ENCODE measurements around the gene DRG2. TPM values are rescaled to one million over a fixed set of nuclear protein-coding genes. Genes with fewer than 3 reads are reported as not detected.

Gene DRG2
- polyA plus RNA-seq, 2 of the 4 experiments (the other 2 are of a cell fraction) = 41.9 to 48.3 TPM

DNA sequence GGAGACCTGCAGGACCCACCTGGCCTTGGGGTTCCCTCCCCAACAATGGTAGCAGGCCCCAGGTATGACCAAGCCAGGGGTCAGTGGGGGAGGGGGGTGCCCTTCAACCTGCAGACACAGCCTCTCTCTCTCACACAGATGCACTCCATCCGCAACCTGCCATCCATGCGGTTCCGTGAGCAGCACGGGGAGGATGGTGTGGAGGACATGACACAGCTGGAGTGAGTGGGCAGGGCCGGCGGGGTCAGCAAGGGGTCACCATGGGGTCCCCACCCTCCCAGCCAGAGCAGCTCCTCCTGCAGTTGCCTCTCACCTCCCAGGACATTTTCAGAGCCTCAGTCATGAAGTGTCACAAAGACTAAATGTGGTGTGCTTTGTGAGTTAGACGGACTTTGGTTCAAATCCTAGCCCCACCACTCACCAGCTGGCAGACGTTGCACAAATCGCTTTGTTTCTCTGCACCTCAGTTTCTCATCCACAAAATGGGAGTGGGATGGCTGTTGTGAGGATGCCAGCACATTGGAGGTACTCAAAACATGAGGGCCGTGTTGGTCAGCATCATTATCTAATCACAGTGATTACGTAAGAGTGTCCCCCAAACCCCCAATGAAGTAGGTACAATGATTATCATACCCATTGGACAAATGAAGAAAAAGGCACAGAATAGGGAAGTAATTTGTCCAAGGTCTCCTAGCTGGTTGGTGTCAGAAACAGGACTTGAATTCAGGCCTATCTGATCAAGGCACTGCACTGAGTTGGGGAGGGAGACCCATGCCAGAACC, 36.8 kb downstream of the DRG2 start (continued):
- no peak for TF ChIP-seq PBX3 (IDR thresholded peaks at IDR 0.05)
- no peak for TF ChIP-seq E2F6 (IDR thresholded peaks at IDR 0.05; ENCODE audit: borderline replicate concordance, low read depth)
- TF ChIP-seq EHMT2 (IDR thresholded peaks at IDR 0.05; ENCODE audit: low read depth) = no peak

DNA sequence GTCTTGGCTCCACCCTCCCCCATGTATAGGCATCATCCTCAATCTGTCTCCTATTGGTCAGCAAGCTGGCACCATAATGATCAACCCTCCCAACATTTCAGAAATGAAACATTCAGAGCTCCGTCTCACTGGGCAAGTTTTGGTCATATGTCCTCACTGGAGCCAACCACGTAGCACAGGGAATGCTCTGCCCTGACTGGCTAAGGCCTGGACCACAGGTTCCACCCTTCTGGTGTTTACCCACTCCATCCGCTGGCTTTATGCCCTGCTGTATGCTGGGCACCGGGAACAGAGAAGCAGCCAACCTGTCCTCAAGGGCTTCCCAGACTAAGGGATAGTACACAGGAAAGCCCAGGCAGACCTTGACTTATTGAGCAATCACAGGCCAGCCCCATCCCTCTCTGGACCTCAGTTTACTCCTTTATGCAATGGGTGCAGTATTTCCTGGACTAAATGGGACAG, 41.3 kb downstream of the DRG2 start:
- ChIA-PET CTCF (interaction anchor here (1.9 to 6.5 kb wide), 3 partner anchors 10 to 13 kb away, joined by 5 to 49 read pairs (median 15); no protein-coding TSS in a partner anchor), POLR2A (no interaction called here)
- DNase-seq (ENCODE audit: low read depth in 1 of 2, low spot score in 1 of 2) (peak in 1 of 2 experiments; percentile 72), ATAC-seq (peak; percentile 15 to 72; a peak in 3 of 6 replicates), FAIRE-seq (peak; percentile 81)
- Histone ChIP-seq H3K9me3 (no peaks in the 10 kb centered on the region), H3K27ac (no peak overlapping the region), H3K4me1 (no peaks in the 10 kb centered on the region), H3K4me3 (no peak overlapping the region), H3K4me2 (no peak overlapping the region)
- WGBS (ENCODE audit: missing lambda C conversion rate) = 39% methylated on average over 4 of the region's 4 CpGs
- 0 out of 4 replicates have a peak, but pooled peaks of 1 of the 2 experiments have one; percentile 3 for TF ChIP-seq CEBPB (IDR thresholded peaks at IDR 0.05)
- TF ChIP-seq CHD4 (IDR thresholded peaks at IDR 0.05; ENCODE audit: borderline replicate concordance) = 0 out of 2 replicates have a peak, but pooled peaks have one; percentile 32
- no peak for TF ChIP-seq TFCP2L1 (CRISPR knock-in tag; IDR thresholded peaks at IDR 0.05)

DNA sequence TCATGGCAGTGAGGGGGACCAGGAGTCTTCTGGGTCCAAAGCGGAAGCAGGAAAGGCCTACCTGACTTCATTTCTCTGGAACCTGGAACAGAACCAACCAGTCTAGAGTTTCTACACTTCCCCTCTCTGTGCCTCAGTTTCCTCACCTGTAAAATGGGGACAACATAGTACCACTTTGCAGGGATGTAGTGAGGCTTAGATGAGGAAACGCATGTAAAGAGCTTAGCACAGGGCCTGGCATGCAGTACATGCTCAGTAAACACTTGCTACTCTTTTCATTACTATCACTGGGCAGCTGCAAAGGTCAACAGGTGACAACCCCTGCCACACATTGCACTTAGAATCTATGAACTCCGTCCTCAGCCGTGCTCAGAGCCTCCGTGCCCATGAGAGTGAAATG, 45.0 kb downstream of the DRG2 start:
- ChIA-PET POLR2A (no interaction called here), CTCF (interaction anchor here (1.0 to 6.5 kb wide), 3 partner anchors 10 to 23 kb away, joined by 3 to 49 read pairs (median 4); no protein-coding TSS in a partner anchor)
- FAIRE-seq = no peak
- 84% methylated on average over 5 of the region's 5 CpGs for WGBS (ENCODE audit: missing lambda C conversion rate)
- no peak overlapping the region for H3K4me3 ChIP-seq
- ATAC-seq = no peak
- H3K4me1 ChIP-seq = no peaks in the 10 kb centered on the region
- H3K9me3 ChIP-seq = no peaks in the 10 kb centered on the region
- H3K4me2 ChIP-seq = no peak overlapping the region
- TF ChIP-seq FOSL2 (IDR thresholded peaks at IDR 0.05) = no peak
- no peak for TF ChIP-seq FOSL2 (CRISPR knock-in tag; IDR thresholded peaks at IDR 0.05)
- no peak for TF ChIP-seq ZSCAN20 (CRISPR knock-in tag; IDR thresholded peaks at IDR 0.05)
- TF ChIP-seq MAX (IDR thresholded peaks at IDR 0.05) = no peak
- no peak for TF ChIP-seq HOXA7 (CRISPR knock-in tag; IDR thresholded peaks at IDR 0.05)
- no peak for TF ChIP-seq SMC3 (IDR thresholded peaks at IDR 0.05)
- TF ChIP-seq ZNF302 (CRISPR knock-in tag; IDR thresholded peaks at IDR 0.05) = no peak
- TF ChIP-seq FOXS1 (CRISPR knock-in tag; IDR thresholded peaks at IDR 0.05) = no peak
- TF ChIP-seq EP300 (IDR thresholded peaks at IDR 0.05) = no peak
- TF ChIP-seq HES2 (IDR thresholded peaks at IDR 0.05) = no peak
- TF ChIP-seq CBX2 (IDR thresholded peaks at IDR 0.05; ENCODE audit: borderline replicate concordance, low read depth) = no peak
- no peak for TF ChIP-seq BCL3 (IDR thresholded peaks at IDR 0.05)
- no peak for TF ChIP-seq CHD2 (IDR thresholded peaks at IDR 0.05; ENCODE audit: low read length, partially characterized antibody)
- no peak for TF ChIP-seq JUNB (IDR thresholded peaks at IDR 0.05)
- no peak for TF ChIP-seq PHF8 (IDR thresholded peaks at IDR 0.05; ENCODE audit: borderline replicate concordance, low read depth)
- no peak overlapping the region for H3K27ac ChIP-seq
- no peak for DNase-seq (ENCODE audit: low read depth in 1 of 2, low spot score in 1 of 2)
